Stimulated activated CD4-positive, alpha-beta T cell treated with anti-CD3 and anti-CD28 coated beads, Interleukin-2, amount 100 ng/mL, for 4 hours (primary cell): ENCODE results near the gene SLC43A3.

Source experiments
- DNase-seq: peaks from one replicate; pipeline ENCODE4 v3.0.0-alpha.2; 2020; ENCODE audit warnings: low read depth

The SLC43A3 gene

DNA sequence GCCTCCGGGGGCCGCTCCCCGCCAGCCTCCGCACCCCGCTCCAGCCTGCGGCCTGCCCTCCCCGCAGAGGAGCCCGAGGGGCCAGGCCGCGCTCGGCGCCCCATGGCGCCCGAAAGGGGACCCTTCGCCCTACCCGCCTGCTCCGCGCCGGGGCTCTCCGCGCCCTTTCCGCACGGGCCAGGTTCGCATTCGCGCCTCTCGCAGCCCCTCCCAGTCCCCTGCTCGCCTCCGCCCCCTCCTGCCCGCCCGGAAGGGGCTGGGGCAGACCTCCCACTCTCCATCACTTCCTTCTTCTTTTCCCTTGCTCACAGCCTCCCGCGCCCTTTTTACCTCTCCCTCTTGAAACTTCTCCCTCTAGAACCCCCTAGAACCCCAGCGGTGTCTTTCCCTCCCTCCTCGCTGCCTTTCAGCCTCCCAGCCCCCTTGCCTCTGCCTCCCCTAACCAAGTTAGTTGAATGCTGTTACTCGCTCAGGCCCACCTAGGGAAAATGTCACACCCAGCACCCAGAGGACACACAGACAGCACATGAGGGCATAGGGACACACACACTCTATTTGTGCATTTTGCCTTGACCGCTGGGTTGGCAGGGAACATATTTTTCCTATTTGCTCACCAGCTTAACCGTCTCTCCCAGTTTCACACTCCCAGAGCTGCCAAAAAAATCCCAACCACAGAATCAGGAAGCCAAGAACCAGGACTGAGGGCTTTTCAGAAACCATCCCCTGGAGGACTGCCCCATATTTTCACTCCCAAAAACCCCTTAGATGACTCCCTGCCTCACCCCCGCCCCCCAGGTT lies at the start of gene SLC43A3:
SLC43A3 (minus strand) TSS at position 193 of the 798 bp plus-strand sequence. CDS start 949 bp downstream, outside the sequence.
- peak; percentile 76 for DNase-seq

DNA sequence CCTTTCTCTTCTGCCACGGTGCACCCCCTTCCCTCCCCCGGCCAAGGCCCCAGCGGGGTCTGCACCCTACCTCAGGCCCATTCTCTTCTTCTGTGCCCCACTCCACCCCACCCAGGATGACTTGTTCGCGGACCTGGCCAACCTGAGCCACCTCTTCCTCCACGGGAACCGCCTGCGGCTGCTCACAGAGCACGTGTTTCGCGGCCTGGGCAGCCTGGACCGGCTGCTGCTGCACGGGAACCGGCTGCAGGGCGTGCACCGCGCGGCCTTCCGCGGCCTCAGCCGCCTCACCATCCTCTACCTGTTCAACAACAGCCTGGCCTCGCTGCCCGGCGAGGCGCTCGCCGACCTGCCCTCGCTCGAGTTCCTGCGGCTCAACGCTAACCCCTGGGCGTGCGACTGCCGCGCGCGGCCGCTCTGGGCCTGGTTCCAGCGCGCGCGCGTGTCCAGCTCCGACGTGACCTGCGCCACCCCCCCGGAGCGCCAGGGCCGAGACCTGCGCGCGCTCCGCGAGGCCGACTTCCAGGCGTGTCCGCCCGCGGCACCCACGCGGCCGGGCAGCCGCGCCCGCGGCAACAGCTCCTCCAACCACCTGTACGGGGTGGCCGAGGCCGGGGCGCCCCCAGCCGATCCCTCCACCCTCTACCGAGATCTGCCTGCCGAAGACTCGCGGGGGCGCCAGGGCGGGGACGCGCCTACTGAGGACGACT lies 49.3 kb upstream of the SLC43A3 start:
- peak; percentile 19 for DNase-seq

DNA sequence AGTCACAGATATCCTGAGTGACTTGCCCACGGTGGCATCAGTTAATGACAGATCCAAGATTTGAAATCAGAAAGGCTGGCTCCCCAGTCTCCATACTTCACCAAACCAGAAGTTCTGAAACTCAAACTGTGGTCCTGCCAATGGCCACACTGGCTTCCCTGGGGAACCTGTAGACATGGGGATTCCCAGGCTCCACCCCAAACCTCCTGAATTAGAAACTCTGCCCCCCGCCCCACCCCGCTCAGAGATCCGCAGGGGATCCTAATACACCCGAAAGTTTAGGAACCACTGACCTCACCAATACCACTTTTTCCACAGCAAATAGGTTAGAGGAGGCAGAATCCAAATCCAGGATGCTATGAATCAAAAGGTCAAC lies 48.7 kb upstream of the SLC43A3 start:
- no peak for DNase-seq

DNA sequence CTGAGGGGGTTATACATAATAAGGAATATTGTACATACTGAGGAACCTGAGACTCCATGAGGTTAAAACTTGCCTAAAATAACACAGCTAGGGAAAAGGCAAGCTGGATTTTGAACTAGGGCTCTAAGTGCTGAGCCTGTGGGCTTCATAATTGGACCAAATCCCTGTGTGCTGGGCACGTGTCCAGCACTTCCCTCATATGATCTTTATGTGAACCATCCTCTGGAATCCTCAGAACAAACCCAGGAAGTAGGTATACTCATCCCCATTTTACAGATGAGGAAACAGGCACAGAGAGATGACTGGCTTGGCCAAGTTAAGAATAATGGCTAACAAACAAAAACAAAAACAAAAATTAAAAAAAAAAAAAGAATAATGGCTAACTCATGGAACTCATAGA lies 48.3 kb upstream of the SLC43A3 start:
- DNase-seq: no peak

DNA sequence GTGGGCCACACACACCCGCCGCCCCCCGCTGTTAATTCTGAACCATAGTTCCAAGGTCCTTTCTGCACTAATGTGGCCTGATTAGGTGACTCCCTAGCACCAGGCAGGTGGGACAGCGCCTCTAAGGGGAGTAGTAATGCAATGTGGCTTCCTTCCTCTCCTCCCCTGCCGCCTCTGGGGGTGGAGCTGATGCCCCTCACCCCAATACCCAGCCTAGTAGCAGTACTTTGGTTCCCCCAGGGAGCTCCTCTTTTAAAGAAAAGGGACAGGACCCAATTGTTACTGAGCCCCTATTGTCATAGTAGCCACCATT lies 47.8 kb upstream of the SLC43A3 start:
- no peak for DNase-seq

DNA sequence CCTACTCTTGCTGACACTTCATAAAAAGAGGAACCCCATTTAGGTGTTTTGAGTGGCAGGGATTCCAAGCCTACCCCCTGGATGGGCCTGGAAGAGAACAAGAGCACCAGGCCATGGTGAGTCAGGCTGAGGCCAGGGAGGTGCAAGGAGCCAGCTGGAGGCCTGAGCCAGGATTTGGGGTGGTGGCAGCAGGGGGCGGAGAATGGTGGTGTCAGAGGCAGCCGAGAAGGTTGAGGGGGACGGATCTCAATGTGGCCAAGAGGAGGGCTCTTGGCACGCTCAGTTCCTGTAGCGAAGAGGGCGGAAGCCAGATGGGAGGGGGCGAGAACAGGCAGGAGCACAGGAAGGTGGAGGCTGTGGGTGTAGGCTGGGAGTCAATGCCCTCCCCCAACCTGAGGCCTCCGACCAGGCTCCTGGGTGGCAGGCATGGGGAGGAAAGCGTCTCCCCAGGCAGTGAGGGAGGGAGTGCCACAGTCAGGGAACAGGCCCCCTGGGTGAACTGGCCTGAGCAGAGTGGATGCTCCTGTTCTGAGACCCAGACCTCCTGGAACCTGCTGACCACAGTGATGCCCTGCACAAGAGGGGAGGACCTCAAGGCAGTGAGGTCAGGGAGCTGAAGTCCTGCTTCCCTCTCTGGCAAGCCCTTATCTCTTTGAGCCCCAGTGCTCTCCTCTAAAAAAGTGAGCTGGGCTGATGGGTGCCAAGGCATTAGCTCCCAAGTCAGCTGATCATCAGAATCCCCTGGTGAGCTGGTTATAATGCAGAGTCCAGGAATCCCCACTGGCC lies 47.3 kb upstream of the SLC43A3 start:
- DNase-seq: peak; percentile 27

DNA sequence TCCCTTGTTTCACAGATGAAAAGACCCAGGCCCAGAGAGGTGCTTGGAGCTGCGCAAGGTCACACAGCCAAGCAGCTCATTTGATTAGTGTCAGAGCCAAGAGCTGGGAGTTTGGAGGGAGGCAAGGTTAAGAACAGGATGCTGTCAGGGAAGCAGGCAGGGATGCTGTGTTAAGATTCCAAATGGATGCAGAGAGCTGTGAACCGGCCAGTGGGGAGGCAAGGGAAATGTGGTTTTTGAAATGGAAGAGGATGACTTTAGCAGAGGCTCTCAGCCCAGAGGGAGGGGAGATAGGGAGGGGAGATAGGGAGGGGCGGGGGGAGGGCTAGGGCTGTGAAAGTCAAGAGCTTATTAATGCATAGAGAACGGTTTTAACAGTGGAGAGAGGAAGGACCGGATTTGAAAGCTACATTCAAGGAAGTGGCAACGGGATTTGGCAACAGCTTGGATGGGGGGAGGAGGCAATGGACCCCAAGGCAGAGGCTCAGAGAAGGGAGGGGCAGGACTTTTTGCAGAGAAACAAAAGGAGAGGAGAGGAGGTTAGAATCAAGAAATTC lies 46.4 kb upstream of the SLC43A3 start:
- DNase-seq: no peak

DNA sequence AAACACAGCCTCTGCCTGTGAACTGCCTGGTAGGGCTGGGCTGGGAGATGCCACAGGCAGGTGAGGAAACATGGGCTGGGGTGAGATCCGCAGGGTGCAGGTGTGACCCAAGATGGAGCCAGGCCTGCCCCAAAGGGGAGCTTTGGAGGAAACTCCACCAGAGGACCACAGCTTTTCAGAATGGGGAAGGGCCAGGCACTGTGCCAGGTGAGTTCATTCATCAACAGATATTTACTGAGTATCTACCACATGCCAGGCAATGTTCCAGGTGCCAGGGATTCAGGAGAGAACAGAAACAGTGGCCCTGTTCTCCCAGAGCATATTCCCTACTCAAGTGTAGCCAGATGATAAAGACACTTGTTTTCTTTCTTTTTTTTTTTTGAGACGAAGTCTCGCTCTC lies 44.6 kb upstream of the SLC43A3 start:
- no peak for DNase-seq

DNA sequence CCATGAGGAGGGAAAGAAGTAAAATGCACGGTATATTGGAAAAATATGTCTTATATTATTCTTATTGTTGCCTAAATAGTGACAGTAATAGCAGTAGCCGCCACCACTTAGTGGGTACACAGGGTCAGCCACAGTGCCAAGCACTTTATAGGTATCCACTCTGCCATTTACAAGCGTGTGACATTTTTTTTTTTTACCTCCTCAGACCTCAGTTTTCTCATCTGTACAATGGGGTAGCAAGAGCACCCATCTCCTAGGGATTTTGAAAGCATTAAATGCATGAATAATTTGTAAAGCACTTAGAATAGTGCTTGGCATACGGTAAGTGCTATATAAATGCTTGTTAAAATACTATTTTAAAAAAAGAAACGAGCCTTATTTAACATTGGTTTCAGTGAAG lies 42.3 kb upstream of the SLC43A3 start:
- DNase-seq: no peak

DNA sequence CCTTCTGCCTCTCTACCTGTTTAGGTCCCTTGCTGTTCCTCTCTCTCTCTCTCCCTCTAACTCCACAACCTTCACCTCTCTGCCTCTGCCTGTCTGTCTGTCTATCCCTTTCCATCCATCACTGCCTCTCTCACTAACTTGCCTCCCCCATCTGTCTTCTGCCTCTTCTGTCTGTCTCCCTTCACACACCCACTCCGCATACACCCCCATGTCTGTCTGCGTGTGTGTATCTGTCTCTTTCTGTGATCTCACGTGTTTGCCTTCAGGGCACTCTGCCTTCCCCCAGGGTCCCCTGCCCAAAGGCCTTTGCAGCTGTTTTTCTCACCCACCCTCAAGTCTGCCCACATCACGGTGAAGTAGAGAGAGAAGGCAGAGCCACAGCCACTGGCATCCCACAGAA lies 41.4 kb upstream of the SLC43A3 start:
- DNase-seq: no peak

DNA sequence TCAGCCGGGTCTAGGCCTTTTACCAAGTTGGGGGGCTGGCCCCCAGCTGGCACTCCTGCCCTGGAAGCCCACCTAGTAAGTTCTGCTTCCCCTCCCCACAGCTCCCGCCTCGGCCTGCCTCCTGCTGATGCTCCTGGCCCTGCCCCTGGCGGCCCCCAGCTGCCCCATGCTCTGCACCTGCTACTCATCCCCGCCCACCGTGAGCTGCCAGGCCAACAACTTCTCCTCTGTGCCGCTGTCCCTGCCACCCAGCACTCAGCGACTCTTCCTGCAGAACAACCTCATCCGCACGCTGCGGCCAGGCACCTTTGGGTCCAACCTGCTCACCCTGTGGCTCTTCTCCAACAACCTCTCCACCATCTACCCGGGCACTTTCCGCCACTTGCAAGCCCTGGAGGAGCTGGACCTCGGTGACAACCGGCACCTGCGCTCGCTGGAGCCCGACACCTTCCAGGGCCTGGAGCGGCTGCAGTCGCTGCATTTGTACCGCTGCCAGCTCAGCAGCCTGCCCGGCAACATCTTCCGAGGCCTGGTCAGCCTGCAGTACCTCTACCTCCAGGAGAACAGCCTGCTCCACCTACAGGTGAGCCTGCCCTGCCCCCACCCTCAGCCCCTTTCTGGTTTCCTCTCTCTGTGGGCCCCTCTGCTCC lies 40.7 kb upstream of the SLC43A3 start:
- no peak for DNase-seq

DNA sequence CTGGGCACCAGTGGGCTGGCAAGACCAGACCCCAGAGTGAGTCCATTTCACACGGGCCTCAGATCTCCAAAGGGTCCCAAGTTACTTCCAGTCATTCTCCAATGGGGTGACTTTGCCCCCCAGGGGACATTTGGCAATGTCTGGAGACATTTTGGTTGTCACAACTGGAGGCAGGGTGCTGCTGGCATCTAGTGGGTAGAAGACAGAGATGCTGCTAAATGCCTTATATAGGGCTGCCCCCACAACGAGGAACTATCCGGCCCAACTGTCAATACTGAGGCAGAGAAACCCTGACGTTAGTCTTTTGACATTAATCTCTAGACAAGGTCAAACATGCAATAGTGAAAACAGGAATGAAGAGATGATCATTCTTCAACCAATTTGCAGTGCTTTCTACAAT lies 39.8 kb upstream of the SLC43A3 start:
- DNase-seq: no peak

DNA sequence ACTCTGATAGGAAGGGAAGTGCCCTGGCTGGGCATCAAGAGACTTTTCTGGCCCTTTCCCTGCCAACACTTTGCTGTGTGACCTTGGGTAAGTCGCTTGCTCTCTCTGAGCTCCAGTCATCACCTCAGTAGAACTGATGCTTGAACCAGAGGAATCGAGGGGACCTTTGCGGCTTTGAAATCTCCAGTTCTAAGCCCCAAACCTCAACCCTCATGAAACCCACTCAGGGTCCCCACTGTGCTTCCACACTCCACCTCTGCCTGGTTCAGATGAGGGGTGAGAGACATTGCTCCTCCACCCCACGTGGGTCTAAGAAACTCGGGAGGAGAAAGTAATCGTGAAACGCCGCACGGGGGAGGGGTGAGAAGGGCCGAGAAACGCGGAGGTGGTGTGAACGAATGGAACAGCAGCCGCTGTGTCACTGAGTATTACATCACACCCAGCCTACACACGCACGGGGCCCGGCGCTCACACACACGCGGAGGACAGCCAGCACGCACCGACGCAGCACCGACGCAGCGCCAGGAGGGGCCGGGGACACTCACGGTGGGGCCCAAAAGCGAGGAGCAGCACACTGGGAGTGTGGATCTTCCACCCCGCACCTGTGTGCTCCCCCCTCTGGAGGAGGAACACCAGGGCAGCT lies 37.7 kb upstream of the SLC43A3 start:
- no peak for DNase-seq

DNA sequence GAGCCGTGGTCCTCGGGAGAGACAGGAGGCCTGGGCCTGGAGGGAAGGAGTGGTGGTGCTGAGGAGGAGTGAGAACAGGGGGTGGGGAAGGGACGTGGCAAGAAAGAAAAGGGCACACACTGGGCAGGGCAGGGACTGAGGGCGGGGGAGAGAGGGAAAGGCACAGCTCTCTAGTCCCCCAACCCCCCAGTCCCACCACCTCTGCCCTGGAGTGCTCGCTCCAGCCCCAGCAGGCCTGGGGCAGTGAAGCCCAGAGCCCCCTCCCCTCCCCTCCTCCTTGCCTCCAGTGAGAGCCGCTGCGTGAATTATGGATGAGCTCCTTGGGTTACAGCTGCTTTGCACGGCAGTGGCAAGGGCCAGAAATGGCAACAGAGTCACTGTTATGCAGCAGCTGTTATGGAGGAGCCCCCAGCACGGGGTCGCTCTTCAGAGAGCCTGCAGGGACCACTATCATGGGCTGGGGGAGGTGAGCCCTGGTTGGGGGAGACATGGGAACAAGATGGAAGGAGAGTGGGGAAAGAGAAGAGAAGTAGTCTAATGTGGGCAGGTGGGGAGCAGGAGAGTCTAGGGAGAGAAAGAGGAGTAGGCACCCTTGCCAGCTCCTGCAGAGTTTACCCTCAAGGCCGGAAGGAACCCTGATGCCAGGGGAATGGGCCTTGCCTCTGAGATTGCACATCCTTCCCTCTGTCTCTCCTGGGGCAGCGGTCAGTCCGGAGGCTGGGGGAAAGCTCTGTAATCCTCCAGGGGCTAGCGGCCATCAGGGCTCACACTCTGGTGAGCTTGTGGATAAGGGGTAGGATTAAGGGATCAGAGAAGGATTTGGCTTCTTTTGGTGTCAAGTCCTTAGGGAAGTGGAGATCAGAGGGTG lies 37.0 kb upstream of the SLC43A3 start:
- no peak for DNase-seq

DNA sequence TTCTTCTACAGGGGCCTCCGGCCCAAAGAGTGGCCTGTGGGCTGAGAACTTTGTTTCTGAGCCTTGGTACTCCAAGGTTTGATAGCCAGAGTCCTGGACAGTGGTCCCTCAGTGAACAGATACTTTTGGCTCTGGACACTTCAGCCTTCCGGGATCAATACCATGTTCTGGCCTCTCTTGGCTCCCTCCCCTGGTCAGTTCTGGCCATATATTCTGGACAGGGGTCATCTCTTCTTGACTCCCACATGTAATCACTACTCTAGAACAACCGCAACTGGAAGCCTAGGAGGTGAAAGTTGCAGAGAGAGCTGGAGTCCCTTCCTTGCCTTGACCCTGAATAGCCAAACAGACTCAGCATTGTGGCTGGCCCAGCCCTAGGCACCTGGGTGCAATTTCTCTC lies 35.7 kb upstream of the SLC43A3 start:
- DNase-seq: no peak

DNA sequence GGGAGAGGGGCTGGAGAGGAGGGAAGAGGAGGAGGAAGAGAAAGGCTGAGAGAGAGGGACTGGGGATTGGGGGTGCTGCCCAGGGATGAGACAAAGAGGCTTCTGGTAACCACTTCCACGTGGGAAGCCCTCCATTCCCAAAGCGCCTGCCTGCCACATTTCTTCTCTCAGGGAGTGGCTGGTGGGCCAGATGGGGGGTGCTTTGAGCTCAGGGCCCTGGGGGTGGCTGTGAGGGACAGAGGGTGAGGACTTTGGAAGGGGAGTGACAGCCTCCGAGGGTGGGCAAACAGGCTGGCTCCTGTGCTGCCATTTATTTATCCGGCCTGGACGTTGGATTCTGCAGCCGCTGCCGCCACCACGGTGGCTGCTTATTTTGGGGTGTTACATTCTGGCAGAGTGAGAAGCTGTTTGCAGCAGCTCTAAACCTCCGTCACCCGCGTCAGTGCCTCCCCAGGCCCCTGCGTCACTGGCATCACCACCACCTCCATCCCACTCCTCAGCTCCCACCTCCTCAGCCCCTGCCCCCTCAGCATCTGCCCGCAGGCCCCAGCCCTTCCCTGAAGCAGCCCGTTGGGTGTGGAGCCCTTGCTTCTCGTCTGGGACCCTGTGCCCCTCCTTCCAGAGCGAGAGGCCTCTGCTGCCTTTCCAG lies 35.0 kb upstream of the SLC43A3 start:
- no peak for DNase-seq

DNA sequence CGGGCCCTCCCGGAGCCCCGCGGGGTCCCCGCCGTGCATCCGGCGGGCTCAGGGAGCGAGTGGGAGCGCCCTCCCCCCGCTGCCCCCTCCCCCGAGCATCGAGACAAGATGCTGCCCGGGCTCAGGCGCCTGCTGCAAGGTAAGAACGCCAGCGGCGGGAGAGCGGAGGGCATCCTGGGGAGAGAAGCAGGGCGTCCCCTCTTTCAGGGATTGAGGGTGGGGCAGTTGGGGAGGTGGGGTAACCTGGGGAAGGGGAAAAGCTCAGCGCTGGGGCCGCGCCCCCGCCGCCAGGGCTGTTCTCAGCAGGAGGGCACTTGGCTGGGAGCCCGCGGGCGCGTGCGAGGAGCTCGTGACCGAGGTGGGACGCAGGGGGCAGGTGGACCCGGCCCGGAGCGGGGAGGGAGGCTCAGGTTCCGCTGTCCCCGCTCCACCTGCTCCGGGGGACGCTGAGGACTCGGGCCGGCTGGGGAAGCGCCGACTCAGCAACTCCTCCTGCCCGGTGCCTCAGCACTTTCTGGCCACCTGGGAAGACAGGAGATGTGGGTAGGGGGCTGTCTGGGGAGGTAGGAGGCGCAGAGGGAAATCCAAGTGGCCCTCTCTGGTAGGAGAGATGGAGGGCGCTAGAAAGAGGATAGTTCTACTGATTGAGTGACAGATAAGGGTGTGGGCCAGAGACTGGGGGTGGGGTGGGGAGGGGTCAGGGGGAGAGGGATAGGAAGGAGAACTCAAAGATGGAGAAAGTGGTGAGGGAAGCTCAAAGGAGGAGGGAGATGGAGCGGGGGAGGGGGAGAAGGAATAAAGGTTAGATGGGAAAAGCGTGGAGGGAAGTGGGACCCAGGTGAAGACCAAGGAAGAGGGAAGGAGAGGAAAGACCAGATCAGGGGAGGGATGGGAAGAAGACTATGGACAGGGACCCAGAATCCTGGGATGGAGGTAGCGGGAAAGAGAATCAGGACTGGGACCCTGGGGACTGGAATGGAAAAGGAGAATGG lies 34.1 kb upstream of the SLC43A3 start:
- no peak for DNase-seq

DNA sequence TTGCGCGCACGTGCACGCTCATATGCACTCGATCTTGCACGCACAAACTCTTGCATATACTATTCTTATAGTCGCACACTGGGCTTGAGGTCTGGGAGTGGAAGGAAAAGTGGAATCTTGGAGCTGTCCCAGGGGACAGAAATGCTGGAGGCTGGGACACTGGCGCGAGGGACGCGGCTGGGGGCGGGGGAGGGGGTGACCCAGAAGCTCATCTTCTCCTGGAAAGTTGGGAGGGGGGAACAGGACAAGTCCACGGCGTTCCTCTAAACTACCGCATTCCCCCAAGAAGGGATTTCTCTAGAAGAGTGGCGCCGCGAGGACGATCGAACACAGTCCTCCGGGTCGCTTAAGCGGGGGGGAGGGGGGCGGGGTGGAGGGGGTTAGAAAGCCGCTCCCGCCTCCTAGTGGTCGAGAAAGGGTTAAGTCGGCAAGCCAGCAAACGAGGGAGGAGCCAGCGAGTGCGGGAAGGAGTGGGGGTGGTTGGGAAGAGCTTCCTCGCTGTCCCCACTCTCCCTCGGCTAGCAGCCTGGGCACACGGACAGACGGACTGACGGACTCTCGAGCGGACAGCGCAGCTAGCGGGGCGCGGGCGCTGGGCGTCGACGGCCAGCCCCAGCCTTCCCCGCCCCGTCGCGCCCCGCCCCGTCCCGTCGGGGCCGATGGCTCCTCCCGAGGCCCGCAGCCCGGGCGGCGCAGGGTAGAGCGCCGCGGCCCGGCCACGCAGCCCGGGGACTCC lies 33.3 kb upstream of the SLC43A3 start, which contains the start of gene RTN4RL2:
RTN4RL2 (plus strand) TSS at position 507 of the 736 bp plus-strand sequence. CDS start 338 bp downstream, outside the sequence.
- peak; percentile 27 for DNase-seq
